GM19324 (cell line): ENCODE measurements around the gene BRF1.
"Not testable (repeated sequence)": the region's sequence is repeated elsewhere in the genome, so short reads cannot be mapped to it uniquely, and the experiment has no call there.

Experiments
- ATAC-seq: cut with Tn5 transposase; IDR thresholded peaks from one replicate; pipeline ENCODE4 v1.9.1; 2021; ENCODE audit warnings: mild to moderate bottlenecking, moderate library complexity; ENCODE audit not compliant: unreplicated experiment, low FRiP score

Gene BRF1

GRCh38 chr14:105333020-105333490 lies 32.3 kb upstream of the BRF1 start:
- ATAC-seq: no peak

- ATAC-seq: no peak
These were observed 31.6 kb upstream of the BRF1 start for GRCh38 chr14:105332350-105332874.

GRCh38 chr14:105331575-105332349 lies 31.0 kb upstream of the BRF1 start:
- ATAC-seq: no peak

- no peak for ATAC-seq
These were observed 29.7 kb upstream of the BRF1 start for GRCh38 chr14:105330491-105330895.

GRCh38 chr14:105329411-105330150 lies 28.8 kb upstream of the BRF1 start:
- ATAC-seq: no peak

GRCh38 chr14:105328678-105329390 lies 28.0 kb upstream of the BRF1 start:
- no peak for ATAC-seq

- ATAC-seq: no peak
These were observed 27.4 kb upstream of the BRF1 start for GRCh38 chr14:105328070-105328677.

- not testable (repeated sequence) for ATAC-seq
These were observed 26.9 kb upstream of the BRF1 start for GRCh38 chr14:105327695-105328045.

GRCh38 chr14:105326891-105327694 lies 26.3 kb upstream of the BRF1 start:
- no peak for ATAC-seq

GRCh38 chr14:105326568-105326867 lies 25.7 kb upstream of the BRF1 start:
- no peak for ATAC-seq

- no peak for ATAC-seq
These were observed 25.1 kb upstream of the BRF1 start for GRCh38 chr14:105325716-105326567.

- ATAC-seq: no peak
These were observed 24.5 kb upstream of the BRF1 start for GRCh38 chr14:105325303-105325702.

- no peak for ATAC-seq
These were observed 24.1 kb upstream of the BRF1 start for GRCh38 chr14:105324871-105325270.

- ATAC-seq: no peak
These were observed 23.4 kb upstream of the BRF1 start for GRCh38 chr14:105324080-105324778.

GRCh38 chr14:105323663-105324062 lies 22.9 kb upstream of the BRF1 start:
- ATAC-seq: no peak

GRCh38 chr14:105322791-105323556 lies 22.2 kb upstream of the BRF1 start:
- ATAC-seq: no peak

GRCh38 chr14:105317546-105317945 lies 16.7 kb upstream of the BRF1 start:
- no peak for ATAC-seq
